Endometrium (tissue), 2 donors: Measurements from ENCODE around the gene TSHZ2.
"Not testable (repeated sequence)": the region's sequence is repeated elsewhere in the genome, so short reads cannot be mapped to it uniquely, and the experiment has no call there.

Experiments used
- FAIRE-seq: peaks from 2 replicates; lab custom pipeline; 2012; peaks lifted over from hg19 to GRCh38; lab: Jason Lieb, UNC
- donor health status: control.
- donor health status: control.

Gene TSHZ2

GRCh38 chr20:52964131-52964530 is 8.0 kb upstream of the TSHZ2 start:
- FAIRE-seq: no peak

- no peak for FAIRE-seq
Measured at GRCh38 chr20:52965380-52965779, 6.8 kb upstream of the TSHZ2 start.

- FAIRE-seq: no peak
Measured at GRCh38 chr20:52965819-52966218, 6.3 kb upstream of the TSHZ2 start.

GRCh38 chr20:52966543-52966942 is 5.6 kb upstream of the TSHZ2 start:
- not testable (repeated sequence) for FAIRE-seq

- FAIRE-seq: no peak
Measured at GRCh38 chr20:52971498-52972189, 514 bp upstream of the TSHZ2 start.

DNA sequence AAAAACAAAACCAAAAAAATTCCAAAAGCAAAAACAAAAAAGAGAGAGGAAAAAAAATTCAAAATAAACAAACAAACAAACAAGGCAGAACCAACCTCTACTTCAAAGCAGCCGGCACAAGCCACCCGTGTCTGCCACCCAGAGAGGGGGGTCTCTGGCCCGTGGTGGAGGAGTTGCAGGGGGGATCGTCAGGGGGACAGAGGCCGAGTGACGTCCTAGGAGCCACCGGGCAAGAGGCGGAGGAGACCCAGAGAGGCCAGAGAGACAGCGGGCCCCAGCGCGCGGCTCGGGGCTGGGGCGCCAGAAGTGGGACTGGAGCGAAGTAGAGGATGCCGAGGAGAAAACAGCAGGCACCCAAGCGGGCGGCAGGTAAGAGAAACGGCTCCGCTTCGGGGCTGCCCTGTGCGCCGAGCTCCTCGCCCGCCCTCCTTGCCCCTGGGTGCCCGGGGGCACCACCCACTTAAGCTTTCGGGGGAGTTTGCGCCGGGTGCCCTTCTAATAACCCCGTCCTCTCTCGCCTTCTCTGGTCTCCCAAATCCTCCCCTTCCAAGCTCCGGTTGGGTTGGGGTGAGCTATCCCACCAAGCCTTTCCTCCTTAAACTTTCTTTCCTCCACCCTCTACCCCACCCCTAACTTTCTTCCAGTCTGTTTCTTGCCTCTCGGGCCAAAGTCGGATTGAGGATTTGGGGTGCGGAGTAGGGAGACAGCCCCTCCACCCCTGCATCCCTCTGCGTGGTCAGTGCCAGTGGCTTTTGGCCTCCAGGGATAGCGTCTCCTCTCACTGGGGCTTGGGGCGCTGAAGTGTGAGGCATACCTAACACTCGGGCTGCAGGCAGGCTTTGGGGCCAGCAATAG is 1.0 kb downstream of the TSHZ2 start:
- no peak for FAIRE-seq

DNA sequence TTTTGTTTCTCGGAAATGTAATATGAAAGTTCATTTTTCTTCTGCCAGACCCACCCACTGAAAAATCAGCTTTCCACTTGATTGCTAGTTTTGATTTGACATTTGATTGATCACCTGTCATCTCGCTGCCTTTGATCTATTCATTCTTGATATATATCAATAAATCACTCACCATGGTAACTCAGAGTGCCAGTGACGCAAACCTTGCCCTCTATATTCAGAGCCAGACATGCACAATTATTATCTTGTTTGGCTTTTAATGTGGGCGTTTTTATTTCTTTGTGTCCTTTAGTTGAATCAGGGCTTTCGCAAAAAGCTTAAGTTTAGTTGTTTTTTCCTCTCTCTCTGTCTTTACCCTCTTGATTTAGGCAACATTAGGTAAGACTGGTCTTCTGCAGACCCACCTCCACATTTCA is 2.0 kb downstream of the TSHZ2 start:
- FAIRE-seq: no peak

DNA sequence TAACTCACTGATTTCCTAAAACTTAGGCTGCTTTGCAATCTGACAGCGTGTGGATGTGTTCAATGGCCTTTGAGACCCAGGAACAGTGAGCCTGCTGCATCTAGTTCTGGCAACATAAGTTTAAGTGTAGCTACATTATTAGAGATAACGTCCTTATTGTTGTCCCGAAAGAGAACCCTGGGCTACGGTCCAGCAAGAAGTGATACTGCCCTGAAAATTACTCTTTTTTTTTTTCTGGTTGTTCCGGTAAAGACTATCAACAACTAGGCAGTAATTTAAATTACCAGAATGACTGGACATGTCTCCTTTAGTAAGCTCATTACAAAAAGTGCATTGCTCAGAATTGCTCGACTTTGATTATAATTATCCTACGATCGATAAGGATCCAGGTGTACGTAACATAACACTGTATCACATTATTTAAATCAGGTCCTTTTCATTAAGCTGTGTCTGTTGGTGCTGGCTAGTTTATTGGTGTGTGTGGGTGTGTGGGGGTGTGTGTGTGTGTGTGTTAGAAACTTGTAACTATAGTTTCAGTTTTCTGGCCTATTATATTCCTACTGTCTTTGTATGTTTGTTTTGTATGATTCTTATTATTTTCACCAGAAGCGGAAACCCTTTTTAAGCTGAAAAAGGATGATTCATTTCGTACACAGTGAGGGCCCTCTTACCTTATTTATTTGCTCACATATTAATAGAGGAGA is 3.0 kb downstream of the TSHZ2 start:
- no peak for FAIRE-seq

- FAIRE-seq: no peak
Measured at GRCh38 chr20:52975803-52976531, 3.8 kb downstream of the TSHZ2 start.

DNA sequence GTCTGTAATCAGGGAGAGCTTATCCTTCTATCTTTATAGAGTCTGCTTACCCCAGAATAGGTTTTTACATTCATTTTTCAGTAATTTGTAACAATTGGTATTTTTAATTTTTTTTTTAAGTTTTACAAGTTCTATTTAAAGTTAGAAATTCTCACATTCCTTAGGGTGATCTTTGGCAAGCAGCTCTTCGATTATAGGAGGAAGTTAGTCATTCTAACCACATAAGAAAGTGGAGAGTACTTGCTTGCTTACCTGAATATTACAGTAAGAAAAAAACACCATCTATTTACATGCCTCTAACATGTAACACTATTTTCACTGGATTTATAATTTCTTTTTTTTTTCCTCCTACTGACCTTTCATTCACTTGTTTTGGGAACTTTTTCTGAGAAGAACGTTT is 6.7 kb downstream of the TSHZ2 start:
- FAIRE-seq: peak; percentile 21

DNA sequence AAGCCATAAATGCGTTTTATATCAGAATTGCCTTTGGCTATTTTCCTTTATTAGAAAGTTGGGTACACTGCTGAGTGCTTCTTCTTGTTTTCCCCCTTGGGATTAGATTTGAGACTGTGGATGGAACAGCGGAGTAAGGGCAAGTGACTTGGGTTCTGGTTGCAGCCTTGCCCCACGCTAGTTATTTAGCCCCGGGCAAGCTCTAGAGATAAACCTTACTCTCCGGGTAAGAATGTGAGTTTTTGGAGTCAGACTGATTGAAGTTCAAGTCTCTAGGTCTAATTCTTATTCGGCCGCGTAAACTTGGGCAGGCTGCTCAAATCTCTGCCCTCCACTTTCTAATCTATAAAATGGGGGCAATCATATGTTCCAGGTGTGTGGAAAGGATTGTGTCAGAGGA is 8.9 kb downstream of the TSHZ2 start:
- no peak for FAIRE-seq

- no peak for FAIRE-seq
Measured at GRCh38 chr20:52983726-52984450, 11.7 kb downstream of the TSHZ2 start.

DNA sequence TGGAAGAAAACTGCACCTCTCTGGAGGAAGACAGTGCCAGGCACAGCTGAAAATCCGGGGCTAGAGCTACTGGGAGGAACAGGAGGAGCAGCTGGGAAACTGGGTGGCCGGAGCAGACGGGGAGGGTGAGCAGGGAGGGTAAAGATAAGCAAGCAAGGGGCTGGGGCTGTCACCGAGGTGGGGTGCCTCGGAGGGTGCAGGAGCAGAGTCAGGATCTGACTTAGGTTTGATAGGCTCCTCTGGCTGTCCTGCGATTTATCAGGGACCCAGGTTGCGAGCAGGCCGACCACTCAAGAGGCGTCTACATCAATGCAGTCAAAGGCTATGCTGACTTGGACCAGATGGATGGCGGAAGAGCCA is 12.3 kb downstream of the TSHZ2 start:
- no peak for FAIRE-seq

GRCh38 chr20:52985687-52986086 is 13.5 kb downstream of the TSHZ2 start:
- FAIRE-seq: no peak

DNA sequence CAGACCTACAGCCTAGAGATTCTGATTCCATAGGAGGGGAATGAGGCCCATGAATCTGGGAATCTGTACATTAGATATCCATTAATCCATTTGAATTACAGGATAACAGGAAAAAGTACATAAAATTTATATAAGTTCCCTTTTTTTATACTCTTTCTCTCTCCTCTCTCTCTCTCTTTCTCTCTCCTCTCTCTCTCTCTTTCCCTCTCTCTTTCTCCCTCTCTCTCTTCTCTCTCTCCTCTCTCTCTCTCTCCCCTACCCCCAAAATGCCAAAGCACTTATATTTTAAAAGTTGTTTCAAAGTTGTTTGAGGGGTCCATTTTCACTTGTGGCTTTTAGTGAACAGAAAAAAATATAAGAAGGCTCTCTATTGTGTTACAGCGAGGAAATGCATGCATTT is 15.1 kb downstream of the TSHZ2 start:
- no peak for FAIRE-seq

GRCh38 chr20:52991830-52992229 is 19.7 kb downstream of the TSHZ2 start:
- no peak for FAIRE-seq

GRCh38 chr20:52992632-52993031 is 20.5 kb downstream of the TSHZ2 start:
- peak; percentile 74 for FAIRE-seq

DNA sequence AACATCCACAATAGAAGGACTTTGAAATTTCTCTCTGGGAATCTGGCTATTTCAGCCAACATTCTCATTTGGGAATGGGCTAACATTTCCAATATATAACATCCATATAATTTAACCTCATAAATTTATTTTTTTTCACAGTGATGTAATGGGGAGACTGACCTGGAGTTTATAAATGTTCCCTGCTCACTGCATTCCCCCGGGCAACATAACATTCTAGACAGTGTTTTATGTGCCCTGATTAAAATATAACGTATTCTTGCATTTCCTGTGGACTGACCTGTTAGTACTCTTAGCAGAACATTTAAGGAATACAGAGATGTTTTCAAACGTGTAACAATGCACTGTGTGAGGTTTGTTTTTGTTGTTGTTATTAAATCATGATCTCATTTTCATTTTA is 20.9 kb downstream of the TSHZ2 start:
- FAIRE-seq: peak; percentile 92

DNA sequence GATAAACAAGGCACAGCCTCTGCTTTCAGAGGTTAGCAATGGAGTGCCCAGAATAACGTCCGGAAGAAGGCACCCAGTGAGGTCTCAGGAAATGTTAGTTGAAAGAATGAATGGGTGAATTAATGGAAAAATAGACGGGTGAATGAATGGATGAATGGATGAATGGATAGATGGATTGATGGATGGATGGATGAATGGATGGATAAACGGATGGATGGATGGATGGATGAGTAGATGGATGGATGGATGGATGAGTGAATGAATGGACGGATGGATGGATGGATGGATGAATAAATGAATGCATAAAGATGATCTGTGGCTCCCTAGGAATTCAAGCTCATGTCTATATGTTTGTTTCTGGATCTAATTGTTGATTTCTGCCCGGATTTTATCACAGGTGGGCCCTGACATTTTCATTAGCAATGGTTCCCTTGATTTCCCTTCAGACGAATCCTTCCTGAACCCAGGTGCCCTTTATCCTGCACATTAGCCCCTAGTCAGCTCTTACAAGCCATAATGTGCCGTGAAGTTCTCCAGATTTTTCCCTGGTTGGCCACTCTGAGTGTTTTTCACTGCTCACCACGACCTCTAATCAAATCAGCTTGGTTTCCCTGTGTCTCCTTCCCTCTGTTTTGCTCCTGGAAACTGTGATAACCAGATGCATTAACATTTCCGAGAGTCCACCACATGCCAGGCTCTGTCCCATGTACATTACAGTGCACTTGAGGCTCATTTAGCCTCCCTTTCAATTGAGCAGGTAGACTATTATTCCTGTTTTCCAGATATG is 22.2 kb downstream of the TSHZ2 start:
- FAIRE-seq: no peak

DNA sequence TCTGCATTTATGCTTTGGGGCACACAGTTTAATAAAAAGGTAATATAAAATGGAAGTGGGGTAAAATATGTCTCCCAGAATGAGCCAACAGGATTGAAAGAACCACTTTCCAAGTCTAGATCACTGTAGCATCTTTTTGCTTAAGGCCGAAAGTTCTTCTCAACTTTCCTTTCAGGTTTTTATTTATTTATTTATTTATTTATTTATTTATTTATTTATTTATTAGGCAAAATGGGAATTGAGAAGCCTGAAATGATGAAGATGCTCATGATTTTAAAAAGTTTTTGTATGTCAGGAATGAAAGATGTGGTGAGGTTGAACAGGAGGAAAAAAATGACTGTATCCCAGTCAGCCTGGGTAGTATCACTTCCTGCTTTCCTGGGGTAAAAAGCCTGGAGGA is 24.0 kb downstream of the TSHZ2 start:
- no peak for FAIRE-seq

DNA sequence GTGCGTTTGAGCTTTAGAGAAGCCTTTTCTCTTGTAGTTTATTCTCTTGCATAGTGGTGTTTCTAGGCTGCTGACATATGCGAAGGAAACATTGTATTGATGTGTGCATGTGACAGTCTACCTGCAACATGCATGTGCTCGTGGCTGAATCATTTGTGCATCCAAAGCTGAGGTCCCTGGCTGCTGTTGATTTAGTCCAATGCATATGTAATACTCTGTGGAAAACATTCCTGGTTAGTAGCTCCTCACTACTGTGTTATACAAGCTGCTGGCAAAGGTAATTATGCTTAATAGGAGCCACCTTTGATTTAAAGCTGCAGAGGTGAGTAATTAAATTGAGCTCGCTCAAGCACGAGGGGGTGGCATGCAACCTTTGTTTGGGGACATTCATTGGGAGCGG is 24.5 kb downstream of the TSHZ2 start:
- FAIRE-seq: no peak
